G401.6 (cell line): ENCODE data around the gene EHD3.
A peak's percentile ranks its signal among the peaks of the same experiment; 100 is the strongest.

Experiments used
- FAIRE-seq: peaks from 2 replicates; lab custom pipeline; 2012; peaks lifted over from hg19 to GRCh38; lab: Jason Lieb, UNC

The EHD3 gene

DNA sequence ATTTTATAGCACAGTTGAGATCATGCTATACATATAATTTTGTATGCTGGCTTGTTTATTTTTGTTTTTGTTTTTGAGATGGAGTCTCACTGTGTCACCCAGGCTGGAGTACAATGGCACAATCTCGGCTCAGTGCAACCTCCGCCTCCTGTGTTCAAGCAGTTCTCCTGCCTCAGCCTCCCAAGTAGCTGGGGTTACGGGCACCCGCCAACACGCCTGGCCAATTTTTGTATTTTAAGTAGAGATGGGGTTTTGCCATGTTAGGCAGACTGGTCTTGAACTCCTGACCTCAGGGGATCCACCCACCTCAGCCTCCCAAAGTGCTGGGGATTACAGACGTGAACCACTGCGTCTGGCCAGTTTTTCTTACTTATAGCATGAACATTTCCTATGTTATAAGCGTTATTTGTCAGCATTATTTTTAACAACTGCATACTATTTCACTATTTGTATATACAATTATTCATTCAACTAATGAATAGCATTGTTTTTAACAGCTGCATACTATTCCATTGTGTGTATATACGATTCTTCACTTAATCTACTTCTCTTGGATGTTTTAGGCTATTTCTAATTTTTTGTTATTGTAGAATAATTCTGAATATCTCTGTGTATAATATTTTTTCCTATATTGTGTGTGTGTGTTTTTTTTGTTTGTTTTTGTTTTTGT lies 3.5 kb downstream of the EHD3 start:
- FAIRE-seq: peak; percentile 8

DNA sequence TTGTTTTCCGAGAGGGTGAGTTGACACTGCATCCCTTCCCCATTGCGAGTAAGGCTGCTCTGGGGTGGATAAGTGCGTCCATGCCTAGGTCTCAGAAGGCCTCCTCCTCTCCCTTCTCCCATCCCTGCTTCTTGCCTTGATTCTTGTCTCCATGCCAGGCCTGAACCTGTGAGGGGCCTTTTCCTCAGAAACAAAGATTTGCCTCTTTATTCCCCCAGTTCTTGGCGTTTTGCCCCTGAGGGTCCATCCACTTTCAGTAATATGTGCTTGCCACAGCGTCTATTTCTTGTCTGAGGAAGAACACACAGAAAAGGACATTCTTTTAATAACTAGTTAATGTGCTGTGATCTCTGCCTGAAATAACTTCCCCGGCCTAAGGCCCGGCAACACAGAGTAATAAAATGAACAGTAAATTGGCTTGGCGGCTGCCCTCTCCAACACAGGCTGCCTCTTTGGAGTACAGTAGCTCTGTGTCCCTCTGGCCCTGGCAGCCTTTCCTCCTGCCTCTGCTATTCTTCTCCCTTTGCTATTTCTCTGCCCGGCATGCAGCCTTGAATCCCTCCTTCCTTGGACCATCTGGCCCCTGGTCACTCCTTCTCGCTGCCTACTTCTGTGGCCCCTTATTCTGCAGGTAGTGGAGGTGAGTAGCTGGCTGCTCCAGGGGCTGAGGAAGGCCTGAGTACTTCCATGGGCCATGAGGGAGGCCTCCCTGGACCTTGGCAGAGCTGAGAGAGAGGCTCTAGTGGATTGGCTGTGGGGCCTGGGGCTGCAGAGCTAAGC lies 4.4 kb downstream of the EHD3 start:
- no peak for FAIRE-seq

DNA sequence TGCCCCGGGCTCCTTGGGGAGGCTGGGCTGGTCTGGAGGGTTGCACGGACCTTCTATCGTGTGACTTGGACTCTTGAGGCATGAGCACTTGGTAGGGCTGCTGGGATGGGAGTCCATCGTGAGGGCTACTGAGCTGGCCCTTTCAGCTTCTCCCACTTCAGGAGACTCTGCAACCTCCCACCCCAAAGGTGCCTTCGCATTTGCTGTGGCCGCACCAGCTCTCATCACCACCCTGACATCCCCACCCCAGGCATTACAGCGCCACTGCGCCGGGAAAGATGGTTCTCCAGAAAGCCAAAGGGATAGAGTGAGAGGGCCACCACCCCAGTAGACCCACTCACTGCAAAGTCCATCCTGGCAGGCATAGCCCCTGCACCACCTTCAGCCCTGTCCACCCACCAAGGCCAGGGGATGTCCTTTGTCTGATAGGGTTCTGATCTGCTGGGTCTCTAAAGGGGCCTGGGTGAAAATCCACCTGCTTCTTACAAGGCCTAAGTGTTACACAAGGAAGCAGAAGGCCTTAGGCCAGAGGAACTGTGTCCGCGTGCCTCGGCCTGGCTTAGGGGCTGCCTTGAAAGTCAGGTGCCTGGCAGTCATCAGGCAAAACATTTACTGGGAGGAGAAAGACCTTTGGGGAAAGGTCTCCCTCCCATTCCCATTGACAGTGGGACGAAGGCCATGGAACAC lies 5.1 kb downstream of the EHD3 start:
- FAIRE-seq: no peak

DNA sequence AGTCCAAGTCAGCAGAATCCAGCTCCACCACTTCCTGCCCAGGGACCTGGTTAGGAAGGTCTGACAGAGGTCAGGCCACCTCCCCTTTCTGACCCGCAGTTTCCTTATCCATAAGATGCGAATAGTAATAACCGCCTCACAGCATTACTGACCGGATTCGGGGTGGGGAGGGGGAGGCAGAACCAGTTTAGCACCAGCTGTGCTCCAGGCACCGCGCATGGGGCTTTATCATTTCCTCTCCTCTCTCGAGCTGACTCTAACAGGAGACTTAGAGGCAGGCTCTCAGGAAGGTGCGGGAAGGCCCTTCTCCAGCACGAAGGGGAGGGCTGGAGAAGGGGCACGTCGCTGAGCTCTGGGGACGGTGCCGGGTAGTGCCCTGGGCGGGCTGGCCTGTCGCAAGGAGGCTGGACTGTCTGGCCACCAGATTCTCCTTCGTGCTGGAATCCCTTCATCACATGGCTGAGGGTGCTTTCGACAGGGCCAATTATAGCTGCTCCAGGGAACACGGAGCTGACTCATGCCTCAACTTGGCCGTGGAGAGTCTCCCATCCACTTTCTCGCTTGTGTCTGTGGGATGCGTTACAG lies 5.7 kb downstream of the EHD3 start:
- no peak for FAIRE-seq

DNA sequence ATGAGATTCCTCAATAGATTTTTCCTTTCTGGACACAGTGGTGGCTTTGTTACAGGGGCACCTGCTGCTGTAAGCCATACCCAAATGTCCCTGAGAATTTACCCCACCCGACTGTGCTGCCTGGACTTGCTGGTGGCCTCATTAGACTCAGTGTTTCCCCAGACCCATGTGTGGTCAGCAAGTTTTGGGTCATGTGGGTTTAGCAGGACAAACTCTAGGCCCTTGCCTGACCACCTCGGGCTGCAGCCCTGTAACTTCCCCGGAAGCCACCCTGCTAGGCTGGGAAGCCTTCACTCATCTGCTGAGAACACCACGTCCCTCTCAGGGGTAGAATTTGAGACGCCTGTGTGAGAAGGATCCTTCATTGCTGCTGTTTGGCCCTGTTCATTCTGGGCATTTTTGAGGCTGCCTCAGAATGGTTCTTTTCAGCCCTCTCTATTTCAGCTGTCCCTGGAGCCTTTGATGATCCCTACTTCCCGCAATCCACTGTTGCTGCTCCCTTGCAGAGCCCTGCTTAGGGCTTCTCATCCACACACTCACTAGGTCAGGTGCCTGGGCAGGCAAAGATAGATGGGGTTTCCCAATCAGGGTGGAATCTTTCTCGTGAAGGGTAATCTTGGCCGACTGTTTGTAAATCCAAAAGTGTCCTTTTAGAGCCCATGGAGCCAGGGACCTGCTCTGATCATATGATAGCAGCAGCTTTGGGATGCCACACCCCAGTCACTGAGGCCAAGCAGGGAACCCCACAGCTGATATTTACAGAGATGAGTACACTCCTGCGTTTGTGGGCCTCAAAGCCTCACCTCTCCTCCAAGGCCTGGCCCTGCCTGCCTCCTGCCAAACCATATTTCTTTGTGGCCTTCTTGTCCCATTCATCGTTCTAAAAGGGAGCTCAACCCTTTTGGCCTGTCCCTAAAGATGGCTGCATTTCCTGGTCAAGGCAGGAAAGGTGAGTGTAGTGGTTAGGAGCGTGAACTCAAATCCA lies 6.7 kb downstream of the EHD3 start:
- no peak for FAIRE-seq

DNA sequence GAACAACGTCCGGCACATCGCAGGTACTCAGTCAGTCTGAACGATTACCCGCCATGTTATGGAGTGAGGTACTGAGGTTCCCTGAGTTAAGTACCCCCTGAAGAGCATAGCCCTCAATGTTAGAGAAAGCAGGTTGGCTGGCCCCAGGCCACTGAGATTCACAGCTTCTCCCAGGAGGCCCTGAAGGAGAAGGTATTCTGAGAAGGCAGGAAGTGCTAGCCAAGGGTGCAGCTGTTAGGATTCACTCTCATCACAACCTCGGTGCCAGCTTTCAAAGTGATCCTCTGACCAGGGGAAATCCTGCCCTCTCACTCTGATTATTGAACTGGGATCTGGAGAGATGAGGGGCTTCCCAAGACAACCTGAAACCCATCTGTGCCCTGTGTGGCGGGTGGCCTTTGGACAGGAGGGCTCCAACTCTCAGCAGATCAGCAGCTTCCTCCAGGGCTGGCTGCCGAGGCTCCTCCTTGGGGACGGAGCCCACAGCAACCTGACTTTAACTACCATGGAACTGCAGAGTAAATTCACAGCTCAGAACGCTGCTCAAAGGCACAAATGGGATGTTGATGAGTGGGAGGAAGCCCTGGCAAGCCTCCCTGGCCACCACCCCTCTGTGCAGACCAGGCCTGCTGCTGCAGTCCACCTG lies 7.8 kb downstream of the EHD3 start:
- FAIRE-seq: no peak

DNA sequence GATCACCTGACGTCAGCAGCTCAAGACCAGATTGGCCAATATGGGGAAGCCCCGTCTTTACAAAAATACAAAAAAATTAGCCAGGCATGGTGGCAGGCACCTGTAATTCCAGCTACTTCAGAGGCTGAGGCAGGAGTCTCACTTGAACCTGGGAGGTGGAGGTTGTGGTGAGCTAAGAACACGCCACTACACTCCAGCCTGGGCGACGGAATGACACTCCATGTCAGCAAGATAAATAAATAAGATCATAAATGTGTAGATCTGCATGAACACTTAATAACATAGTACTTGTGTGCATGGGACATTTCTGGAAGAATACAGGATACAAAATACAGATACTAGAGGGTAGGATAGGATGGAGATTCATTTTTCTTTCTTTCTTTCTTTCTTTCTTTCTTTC lies 9.1 kb downstream of the EHD3 start:
- FAIRE-seq: no peak

DNA sequence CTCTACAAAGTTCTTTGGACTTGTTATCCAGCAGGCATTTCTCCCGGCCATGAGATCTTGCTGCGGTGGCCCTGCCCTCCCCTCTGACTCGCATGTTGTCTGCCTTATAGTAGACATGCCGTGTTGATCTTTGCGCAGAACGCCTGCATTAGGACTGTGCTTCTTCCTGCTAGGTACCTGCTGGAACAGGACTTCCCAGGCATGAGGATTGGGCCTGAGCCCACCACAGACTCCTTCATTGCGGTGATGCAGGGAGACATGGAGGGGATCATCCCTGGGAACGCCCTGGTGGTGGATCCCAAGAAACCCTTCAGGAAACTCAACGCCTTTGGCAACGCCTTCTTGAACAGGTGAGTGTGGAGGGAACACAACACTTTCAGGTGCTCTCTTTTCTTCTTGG lies 10.1 kb downstream of the EHD3 start:
- FAIRE-seq: no peak

DNA sequence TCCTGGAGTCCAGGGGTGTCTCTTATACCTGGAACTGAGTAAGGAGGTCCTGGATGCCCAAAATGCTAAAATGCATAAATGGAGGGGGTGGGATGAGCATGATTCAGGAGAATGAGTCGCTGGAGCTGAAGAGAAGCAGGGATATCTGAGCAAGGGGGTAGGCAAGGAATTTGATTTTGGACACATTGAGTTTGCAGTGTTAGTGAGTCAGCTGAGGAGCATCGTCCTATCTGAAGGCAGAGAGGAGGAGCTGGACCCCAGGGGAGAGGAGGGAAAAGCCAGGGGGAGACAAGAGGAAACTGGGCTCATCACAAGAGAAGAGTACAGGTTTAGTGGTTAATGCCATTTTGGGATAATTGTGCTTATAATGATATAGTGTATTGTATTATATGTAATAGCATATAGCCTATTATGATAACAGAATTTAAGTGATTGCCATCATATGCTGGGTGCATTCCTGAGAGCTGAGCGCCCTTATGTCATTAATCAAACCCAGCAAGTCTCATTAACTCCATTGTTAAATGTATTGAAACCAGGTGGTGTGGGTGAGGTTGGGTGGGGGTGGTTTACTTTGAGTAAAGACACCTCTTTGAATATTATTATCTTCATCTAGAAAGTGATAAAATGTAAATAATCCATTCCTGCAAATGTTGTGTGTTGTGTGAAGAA lies 12.4 kb downstream of the EHD3 start:
- no peak for FAIRE-seq

DNA sequence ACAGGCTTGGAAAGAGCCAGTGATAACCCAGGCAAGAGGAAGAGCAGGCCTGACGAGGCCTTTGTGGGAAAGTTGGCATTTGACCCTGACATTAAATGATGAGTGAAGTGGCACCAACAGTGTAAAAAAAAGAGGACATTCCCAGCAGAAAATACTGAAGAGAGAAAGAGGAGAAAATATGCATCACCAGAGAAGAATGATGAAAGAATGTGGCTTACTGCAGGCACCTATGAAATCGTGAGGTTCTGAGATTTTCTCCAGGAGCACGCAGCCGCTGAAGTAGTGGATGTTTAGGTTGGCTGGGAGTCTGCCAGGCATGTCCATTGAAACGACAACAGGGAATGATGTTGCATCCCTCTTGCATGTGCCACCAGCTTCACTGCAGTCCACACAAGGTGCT lies 13.8 kb downstream of the EHD3 start:
- FAIRE-seq: no peak

DNA sequence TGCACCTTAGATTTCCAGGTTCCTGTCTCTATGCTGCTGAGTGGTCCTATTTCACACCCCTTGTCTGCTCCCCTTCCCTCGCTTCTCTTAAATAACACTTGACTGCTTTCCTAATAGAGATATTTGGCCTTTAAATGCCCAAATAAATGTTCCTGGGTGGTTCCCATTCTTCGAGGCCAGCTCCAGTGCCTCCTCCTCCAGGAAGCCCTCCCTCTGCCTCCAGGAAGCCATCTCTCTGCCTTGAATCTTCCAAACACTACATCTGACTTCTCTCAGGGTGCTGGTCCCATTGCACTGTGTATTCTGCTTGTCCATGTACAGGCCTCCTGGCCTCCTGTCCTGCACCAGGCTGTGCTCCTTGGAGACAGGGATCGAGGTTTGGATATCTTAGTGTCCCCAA lies 14.2 kb downstream of the EHD3 start:
- FAIRE-seq: no peak

DNA sequence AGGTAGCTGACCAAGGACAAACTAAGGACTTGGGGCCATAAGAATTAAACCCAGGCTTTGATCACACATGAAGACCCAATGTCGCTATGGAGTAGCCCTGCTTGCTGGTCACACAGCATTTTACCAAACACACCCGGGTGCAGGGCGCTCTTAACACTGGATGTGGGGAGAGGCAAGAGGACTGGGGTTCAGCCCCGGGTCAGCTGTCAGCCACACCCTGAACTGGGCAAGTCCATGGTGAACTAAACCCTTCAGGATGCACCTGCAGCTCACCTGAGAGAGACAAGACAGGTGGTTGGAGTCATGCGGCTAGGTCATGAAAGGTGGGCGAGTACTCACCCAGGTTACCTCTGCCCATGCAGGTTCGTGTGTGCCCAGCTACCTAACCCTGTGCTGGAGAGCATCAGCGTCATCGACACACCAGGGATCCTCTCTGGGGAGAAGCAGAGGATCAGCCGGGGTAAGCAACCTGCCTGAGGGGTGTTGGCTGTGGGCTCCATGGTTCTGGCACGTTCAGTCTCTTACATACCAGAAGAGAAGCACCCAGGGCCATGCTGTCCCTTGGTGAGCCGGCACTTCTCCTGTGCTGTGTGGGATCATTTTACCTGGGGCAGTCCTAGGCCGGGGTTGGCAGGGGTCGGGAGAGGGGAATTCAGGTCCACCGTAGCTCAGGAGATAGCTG lies 15.2 kb downstream of the EHD3 start:
- FAIRE-seq: no peak

DNA sequence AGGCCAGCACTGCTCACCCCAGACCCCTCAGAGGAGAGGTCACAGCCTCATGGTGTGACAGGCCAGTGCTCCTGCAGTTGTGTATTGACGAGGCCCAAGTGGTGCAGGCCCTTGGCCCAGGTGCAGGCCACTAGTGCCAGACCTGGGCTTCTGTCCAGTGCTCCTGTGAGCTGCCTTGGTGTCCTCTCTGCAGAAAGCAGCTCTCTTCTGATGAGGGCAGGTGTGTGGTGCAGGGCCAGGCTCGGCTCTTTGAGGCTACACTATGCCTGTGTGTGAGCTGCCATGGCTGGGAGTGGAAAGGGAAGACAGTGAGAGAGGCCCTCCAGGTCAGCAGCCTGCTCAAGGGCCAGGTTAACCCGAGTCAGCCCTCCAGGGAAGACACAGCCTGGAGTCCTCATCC lies 17.1 kb downstream of the EHD3 start:
- no peak for FAIRE-seq

DNA sequence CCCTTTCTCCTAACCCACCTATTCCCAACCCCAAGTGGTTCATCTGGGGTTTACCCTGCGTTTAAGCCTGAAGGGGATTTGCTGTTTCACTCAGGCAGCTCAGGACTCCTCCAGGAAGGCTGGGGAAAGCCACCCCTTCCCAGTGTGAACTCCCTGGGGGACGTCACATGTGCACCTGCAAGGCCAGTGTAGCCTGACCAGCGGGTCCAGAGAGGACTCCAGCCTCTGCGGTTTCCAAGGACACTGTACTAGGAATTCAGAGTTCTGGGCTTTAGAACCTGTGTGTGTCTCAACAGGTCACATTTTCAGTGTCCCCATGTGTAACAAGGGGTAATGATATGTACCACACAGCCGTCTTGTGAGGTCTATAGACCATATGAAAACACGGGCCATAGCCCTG lies 17.9 kb downstream of the EHD3 start:
- no peak for FAIRE-seq

DNA sequence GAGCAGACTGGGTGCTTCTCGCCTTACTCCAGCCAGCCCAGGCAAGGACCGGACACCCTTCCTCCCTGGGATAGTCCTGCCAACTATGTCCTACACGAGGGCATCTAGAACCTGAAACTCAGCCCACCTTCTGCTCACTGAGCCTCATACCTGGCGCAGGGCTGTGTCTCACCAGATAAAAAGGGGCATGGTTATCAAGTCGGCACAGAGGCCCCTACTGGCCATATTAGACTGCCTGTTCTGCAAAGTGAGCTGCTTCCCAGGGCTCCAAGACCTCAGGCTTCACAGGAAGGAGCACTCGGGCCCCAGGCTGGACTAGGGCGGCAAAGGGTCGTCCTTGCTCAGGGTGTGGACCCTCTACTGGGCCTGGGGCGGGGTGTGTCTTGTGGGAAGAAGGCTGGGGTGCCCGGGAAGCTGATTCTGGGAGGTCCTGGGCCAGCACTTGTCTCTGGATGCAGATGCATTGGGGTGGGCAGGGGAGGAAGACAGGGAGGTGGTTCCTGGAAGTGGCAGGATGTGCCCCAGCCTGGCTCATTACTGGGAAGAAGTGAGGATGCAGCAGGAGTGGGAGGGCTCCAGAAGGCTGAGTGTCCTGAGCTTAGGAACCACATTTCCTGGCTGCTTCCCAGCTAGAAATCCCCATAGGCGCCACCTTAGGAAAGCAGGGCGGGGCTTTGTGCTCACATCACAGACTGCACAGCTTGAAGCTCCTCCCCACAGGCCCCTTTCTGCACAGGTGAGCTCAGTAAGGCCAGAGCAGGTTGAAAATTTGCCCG lies 19.6 kb downstream of the EHD3 start:
- no peak for FAIRE-seq

DNA sequence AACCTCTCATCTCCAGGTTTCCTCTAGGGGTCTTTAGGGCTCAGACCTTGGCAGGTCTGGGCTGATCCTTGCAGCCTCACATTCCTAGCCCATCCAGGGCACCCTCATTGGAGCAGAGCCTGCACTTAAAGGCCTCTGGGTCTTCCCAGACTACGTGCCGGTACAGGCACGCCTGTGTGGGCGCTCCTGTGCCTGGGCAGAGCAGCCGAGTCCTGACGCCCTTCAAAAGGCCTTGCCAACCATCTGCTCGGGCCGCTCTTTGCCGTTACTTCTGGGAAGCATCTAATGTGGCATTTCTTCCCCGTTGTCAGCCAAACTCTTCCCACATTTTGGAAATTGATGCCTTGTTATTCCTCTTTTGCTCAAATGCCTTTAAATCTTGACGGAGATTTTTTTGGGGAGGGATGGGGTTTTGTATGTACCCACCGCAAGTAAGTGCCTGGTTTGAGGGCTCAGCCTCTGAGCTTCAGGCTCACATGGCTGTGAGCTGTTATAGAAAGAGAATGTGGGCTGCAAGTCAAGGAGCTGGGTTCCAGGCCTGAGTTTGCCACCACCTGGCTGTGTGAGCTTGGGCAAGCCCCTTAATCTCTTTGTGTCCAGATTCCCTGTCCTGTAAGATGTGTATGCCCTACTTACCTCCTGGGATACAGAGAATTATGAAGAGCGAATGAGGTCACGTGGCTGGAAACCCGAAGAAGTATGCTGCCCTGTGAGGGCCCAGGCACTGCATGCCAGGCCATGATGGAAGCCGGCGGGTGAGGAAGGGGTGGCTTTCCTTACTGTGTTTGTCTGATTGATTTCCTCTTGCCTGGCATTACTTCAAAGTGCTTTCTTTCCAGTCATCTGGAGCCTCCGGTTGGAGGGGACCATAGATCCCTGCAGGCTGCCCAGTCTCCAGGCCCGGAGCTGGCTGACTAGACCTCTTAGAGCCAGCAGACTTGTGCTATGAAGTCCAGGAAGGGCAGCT lies 20.6 kb downstream of the EHD3 start:
- FAIRE-seq: no peak

DNA sequence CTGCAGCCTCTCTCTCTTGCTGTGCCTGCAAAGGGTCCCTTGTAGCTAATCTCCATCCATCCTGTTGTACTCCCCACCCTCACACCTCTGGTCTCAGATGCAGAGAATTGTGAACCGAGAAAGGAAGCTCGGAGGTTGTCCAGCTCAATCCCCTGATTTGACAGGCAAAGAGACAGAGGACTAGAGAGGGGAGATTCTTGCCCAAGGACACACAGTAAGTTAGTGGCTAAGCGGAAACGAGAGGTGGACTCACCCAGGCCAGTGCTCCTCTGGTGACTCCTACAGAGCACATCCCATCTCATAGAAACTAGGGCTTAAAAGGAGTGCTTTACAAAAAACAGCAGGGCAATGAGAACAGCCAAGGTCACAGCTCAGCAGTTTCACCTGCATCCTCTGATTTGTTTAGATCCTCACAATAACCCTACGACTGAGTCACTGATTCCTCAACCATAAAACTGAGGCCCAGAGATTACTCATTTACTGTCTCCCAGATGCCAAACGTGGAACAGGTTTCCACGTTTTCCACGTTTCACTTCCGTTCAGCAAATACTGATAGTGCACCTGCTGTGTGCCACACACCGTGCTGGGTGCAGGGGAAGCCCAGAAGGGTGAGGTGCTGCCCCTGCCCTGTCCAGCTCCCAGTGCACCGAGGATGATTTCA lies 22.1 kb downstream of the EHD3 start:
- FAIRE-seq: no peak
